ENCODE measurements around the gene CDH9.

Gene CDH9

GRCh38 chr5:27038476-27038875 lies at the start of gene CDH9:
Gene CDH9 (minus strand): TSS chr5:27038586. CDS start chr5:26988333, 50,253 bp downstream.
- DNase-seq: peak; percentile 18

- peak; percentile 47 for DNase-seq
Measured at GRCh38 chr5:27087747-27088146, 49.4 kb upstream of the CDH9 start.

GRCh38 chr5:27083449-27084415 lies 45.3 kb upstream of the CDH9 start:
- DNase-seq: peak; percentile 20

- DNase-seq: no peak
Measured at GRCh38 chr5:27080147-27080546, 41.8 kb upstream of the CDH9 start.

GRCh38 chr5:27062451-27062850 lies 24.1 kb upstream of the CDH9 start:
- DNase-seq: no peak

- no peak for DNase-seq
Measured at GRCh38 chr5:27048510-27048909, 10.1 kb upstream of the CDH9 start.

- no peak for DNase-seq
Measured at GRCh38 chr5:27041372-27041771, 3.0 kb upstream of the CDH9 start.

GRCh38 chr5:27034565-27034964 lies 3.8 kb downstream of the CDH9 start:
- DNase-seq: no peak

GRCh38 chr5:27026801-27027200 lies 11.6 kb downstream of the CDH9 start:
- DNase-seq: no peak

GRCh38 chr5:27026063-27026462 lies 12.3 kb downstream of the CDH9 start:
- no peak for DNase-seq

GRCh38 chr5:27021471-27021870 lies 16.9 kb downstream of the CDH9 start:
- no peak for DNase-seq

GRCh38 chr5:27020973-27021372 lies 17.4 kb downstream of the CDH9 start:
- peak; percentile 80 for DNase-seq

GRCh38 chr5:27015758-27016157 lies 22.6 kb downstream of the CDH9 start:
- DNase-seq: peak; percentile 32

GRCh38 chr5:27011274-27011673 lies 27.1 kb downstream of the CDH9 start:
- DNase-seq: no peak

GRCh38 chr5:27010646-27011045 lies 27.7 kb downstream of the CDH9 start:
- DNase-seq: no peak

GRCh38 chr5:27009540-27009915 lies 28.9 kb downstream of the CDH9 start:
- no peak for DNase-seq

GRCh38 chr5:27008604-27009539 lies 29.5 kb downstream of the CDH9 start:
- DNase-seq: no peak

GRCh38 chr5:27007121-27007520 lies 31.3 kb downstream of the CDH9 start:
- DNase-seq: no peak

- no peak for DNase-seq
Measured at GRCh38 chr5:26986985-26987384, 51.4 kb downstream of the CDH9 start.

- no peak for DNase-seq
Measured at GRCh38 chr5:26981750-26982149, 56.6 kb downstream of the CDH9 start.

GRCh38 chr5:26959290-26959689 lies 79.1 kb downstream of the CDH9 start:
- no peak for DNase-seq

GRCh38 chr5:26955161-26955560 lies 83.2 kb downstream of the CDH9 start:
- no peak for DNase-seq

GRCh38 chr5:26948921-26949320 lies 89.5 kb downstream of the CDH9 start:
- DNase-seq: no peak

GRCh38 chr5:26945901-26946300 lies 92.5 kb downstream of the CDH9 start:
- DNase-seq: no peak

All from NCI-H446 treated with DMSO at 0.1 percent for 48 hours (cell line).